ENCODE data around the gene TST.

TST gene

DNA sequence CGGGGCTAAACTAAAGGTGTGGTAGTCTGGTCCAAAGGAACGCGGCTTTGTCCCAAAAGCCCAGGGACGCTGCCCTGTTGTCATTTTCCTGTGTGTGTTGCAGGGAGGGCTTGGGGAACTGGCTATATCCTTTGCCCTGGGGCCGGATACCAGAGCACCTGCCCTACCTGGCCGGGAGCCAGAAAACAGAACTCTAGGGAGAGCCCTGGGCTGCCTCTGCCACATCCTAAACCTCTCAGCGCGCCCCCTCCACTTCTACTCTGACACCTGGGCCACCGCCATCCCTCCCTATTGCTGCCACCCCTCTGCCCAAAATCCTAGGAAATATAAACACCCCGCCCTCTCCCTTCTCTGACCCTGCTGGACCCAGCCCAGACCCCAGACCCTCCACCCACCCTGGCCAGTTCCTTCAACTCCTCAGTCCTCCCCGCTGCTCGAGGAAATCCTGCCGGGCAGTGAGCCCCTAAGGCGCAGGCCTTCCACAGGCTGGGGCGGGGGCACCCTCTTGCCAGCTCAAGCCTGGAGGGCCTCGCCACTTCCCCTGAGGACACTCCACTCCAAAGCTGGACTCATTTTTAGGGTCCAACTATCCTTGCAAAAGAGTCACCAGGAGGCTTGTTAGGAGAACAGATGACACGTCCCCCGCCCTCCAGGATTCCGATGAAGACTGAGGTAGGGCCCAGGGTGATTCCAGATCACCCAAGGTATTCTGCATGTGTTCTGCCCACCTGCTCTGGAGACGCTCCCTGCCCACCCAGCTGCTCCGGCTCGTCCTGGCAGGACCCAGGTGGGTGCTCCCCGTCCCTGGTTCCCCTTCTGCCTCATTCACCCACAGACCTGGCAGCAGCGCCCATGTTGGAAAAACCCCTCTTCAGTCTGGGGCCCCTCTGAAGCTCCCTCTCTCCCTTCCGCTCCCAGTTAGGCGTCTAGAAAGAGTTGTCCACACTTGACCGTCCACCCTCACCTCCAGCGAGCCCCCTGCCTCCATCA, 44.5 kb upstream of the TST start:
- DNase-seq (ENCODE audit: low read depth in 1 of 2, low spot score in 1 of 2), result no peak
- H3K4me3 ChIP-seq (replicated peaks; ENCODE audit: insufficient read depth, low read length), result no peak overlapping the region
- TF ChIP-seq POLR2AphosphoS5 (IDR thresholded peaks at IDR 0.05; ENCODE audit: low read depth) (no peak), GABPA (IDR thresholded peaks at IDR 0.05; ENCODE audit: low read depth) (no peak), SPI1 (IDR thresholded peaks at IDR 0.05; ENCODE audit: borderline replicate concordance, low read depth) (no peak)
- TF ChIP-seq, protein P1, sequence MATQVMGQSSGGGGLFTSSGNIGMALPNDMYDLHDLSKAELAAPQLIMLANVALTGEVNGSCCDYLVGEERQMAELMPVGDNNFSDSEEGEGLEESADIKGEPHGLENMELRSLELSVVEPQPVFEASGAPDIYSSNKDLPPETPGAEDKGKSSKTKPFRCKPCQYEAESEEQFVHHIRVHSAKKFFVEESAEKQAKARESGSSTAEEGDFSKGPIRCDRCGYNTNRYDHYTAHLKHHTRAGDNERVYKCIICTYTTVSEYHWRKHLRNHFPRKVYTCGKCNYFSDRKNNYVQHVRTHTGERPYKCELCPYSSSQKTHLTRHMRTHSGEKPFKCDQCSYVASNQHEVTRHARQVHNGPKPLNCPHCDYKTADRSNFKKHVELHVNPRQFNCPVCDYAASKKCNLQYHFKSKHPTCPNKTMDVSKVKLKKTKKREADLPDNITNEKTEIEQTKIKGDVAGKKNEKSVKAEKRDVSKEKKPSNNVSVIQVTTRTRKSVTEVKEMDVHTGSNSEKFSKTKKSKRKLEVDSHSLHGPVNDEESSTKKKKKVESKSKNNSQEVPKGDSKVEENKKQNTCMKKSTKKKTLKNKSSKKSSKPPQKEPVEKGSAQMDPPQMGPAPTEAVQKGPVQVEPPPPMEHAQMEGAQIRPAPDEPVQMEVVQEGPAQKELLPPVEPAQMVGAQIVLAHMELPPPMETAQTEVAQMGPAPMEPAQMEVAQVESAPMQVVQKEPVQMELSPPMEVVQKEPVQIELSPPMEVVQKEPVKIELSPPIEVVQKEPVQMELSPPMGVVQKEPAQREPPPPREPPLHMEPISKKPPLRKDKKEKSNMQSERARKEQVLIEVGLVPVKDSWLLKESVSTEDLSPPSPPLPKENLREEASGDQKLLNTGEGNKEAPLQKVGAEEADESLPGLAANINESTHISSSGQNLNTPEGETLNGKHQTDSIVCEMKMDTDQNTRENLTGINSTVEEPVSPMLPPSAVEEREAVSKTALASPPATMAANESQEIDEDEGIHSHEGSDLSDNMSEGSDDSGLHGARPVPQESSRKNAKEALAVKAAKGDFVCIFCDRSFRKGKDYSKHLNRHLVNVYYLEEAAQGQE (IDR thresholded peaks at IDR 0.05; ENCODE audit: insufficient replicate concordance, low read depth), result no peak
- TF ChIP-seq, protein P2, sequence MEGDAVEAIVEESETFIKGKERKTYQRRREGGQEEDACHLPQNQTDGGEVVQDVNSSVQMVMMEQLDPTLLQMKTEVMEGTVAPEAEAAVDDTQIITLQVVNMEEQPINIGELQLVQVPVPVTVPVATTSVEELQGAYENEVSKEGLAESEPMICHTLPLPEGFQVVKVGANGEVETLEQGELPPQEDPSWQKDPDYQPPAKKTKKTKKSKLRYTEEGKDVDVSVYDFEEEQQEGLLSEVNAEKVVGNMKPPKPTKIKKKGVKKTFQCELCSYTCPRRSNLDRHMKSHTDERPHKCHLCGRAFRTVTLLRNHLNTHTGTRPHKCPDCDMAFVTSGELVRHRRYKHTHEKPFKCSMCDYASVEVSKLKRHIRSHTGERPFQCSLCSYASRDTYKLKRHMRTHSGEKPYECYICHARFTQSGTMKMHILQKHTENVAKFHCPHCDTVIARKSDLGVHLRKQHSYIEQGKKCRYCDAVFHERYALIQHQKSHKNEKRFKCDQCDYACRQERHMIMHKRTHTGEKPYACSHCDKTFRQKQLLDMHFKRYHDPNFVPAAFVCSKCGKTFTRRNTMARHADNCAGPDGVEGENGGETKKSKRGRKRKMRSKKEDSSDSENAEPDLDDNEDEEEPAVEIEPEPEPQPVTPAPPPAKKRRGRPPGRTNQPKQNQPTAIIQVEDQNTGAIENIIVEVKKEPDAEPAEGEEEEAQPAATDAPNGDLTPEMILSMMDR (IDR thresholded peaks at IDR 0.05; ENCODE audit: insufficient read depth, low read length), result no peak
- H3K27ac ChIP-seq (replicated peaks), result no peak overlapping the region
- peaks cover 29% of the 10 kb centered on the region for H3K27me3 ChIP-seq (ENCODE audit: insufficient read depth, poor library complexity, severe bottlenecking)

DNA sequence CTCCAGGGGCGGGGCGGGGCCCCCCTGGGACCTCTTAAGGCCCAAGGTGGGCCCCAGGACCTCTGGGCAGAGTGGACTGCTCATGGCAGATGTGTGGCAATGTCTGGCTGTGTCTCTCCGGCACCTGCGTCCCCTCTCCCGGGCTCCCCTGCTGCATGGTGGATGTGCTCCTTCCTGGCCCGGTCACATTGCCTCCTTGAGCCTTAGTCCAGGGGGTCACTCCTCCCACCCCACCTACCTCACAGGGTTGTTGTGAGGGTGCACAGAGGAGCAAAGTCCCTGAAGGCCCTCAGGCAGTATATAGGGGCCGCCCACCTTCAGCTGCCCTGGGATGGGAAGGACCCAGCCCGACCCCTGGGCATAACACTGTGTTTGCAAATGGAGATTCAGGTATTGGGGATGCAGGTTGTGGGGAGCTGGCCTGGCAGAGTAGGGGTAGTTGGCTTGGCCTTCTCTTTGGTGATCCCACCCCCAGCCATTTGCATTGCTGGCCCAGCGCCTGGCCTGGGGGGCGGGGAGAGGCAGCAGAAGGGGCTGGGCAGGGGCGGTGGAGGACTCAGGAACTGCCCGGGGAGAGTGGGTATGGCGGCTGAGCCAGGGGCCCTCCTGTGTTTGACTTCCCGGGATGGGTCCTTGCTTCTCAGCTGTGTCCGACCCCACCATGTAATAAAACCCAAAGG, 43.6 kb upstream of the TST start:
- TF ChIP-seq, protein P2 (IDR thresholded peaks at IDR 0.05; ENCODE audit: insufficient read depth, low read length), result no peak
- TF ChIP-seq, protein P1 (IDR thresholded peaks at IDR 0.05; ENCODE audit: insufficient replicate concordance, low read depth), result no peak
- TF ChIP-seq POLR2AphosphoS5 (IDR thresholded peaks at IDR 0.05; ENCODE audit: low read depth), result no peak
- no peak for TF ChIP-seq GABPA (IDR thresholded peaks at IDR 0.05; ENCODE audit: low read depth)
- TF ChIP-seq SPI1 (IDR thresholded peaks at IDR 0.05; ENCODE audit: borderline replicate concordance, low read depth), result no peak
- H3K27ac ChIP-seq (replicated peaks), result no peak overlapping the region
- DNase-seq (ENCODE audit: low read depth in 1 of 2, low spot score in 1 of 2), result no peak

DNA sequence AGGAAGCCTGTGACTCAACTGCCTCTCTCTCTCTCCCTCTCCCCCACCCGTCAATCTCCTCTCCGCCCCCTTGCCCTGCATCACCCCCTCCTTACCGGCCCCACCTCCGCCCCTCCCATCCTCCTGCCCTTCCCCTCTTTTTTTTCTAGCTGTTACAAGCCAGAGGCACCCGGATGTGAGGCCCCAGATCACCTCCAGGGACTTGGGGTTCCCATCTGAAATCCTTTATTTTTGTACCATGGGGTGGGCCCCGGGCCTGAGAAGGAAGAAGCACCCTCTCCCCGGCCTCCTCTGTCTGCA, 43.1 kb upstream of the TST start:
- Histone ChIP-seq H3K27me3 (ENCODE audit: insufficient read depth, poor library complexity, severe bottlenecking) (peaks cover 23% of the 10 kb centered on the region), H3K4me3 (replicated peaks; ENCODE audit: insufficient read depth, low read length) (no peak overlapping the region), H3K27ac (replicated peaks) (no peak overlapping the region)
- DNase-seq (ENCODE audit: low read depth in 1 of 2, low spot score in 1 of 2), result no peak
- TF ChIP-seq POLR2AphosphoS5 (IDR thresholded peaks at IDR 0.05; ENCODE audit: low read depth) (no peak), SPI1 (IDR thresholded peaks at IDR 0.05; ENCODE audit: borderline replicate concordance, low read depth) (no peak), GABPA (IDR thresholded peaks at IDR 0.05; ENCODE audit: low read depth) (no peak)
- TF ChIP-seq, protein P2 (IDR thresholded peaks at IDR 0.05; ENCODE audit: insufficient read depth, low read length), result no peak
- TF ChIP-seq, protein P1 (IDR thresholded peaks at IDR 0.05; ENCODE audit: insufficient replicate concordance, low read depth), result no peak

More for the DNA sequence above, 43.6 kb upstream of the TST start:
- Histone ChIP-seq H3K4me3 (replicated peaks; ENCODE audit: insufficient read depth, low read length) (no peak overlapping the region), H3K27me3 (ENCODE audit: insufficient read depth, poor library complexity, severe bottlenecking) (peaks cover 25% of the 10 kb centered on the region)
